K562 (cell line): ENCODE measurements around the gene ODAD4. TPM values are rescaled to one million over a fixed set of nuclear protein-coding genes. Genes with fewer than 3 reads are reported as not detected.

Experiments
- ARID2 ChIP-seq: fragments of 450-650 bp; IDR thresholded peaks from 2 replicates; pipeline ENCODE4 v1.6.1; 2017; ENCODE audit warnings: antibody characterized with exemption, mild to moderate bottlenecking
- E2F6 ChIP-seq, 2 experiments: IDR thresholded peaks; 2 replicates each; pipeline ENCODE4 v1.6.1; 2011; ENCODE audit warnings: borderline replicate concordance in 1 of 2, control low read depth in 1 of 2, low read depth in 1 of 2, low read length in 1 of 2, mild to moderate bottlenecking in 1 of 2, mixed read lengths in 1 of 2, moderate library complexity in 1 of 2; ENCODE audit not compliant: insufficient read depth in 1 of 2, insufficient read length in 1 of 2, poor library complexity in 1 of 2, severe bottlenecking in 1 of 2; ENCODE audit errors: extremely low read depth in 1 of 2
- ETV5 ChIP-seq: sonication (generic); formaldehyde crosslinking; IDR thresholded peaks from 2 replicates; pipeline ENCODE4 v1.4.0; 2020; ENCODE audit warnings: low read depth, mild to moderate bottlenecking, missing genetic modification reagents
- GABPA ChIP-seq: fragments of 200-800 bp; sonication (Bioruptor generic); conservative IDR thresholded peaks from 2 replicates; pipeline ENCODE4 v1.6.1; 2016; ENCODE audit warnings: low read depth, missing genetic modification characterization, missing compliant biosample characterization
- HMGXB4 ChIP-seq: sonication (generic); formaldehyde crosslinking; IDR thresholded peaks from 2 replicates; pipeline ENCODE4 v1.8.1; 2023; ENCODE audit warnings: mild to moderate bottlenecking, missing genetic modification reagents
- NR1H2 ChIP-seq: sonication (generic); formaldehyde crosslinking; IDR thresholded peaks from 2 replicates; pipeline ENCODE4 v1.4.0; 2020; ENCODE audit warnings: mild to moderate bottlenecking, missing genetic modification reagents
- POLR2AphosphoS5 ChIP-seq: IDR thresholded peaks from 2 replicates; pipeline ENCODE4 v1.6.1; 2011; ENCODE audit warnings: mild to moderate bottlenecking, low read depth, low read length, moderate library complexity; ENCODE audit not compliant: control insufficient read depth, insufficient read depth
- RBM22 ChIP-seq: fragments of 200-400 bp; formaldehyde crosslinking; IDR thresholded peaks from 2 replicates; pipeline ENCODE4 v1.6.1; 2018; ENCODE audit warnings: low read length, low read depth; ENCODE audit not compliant: poor library complexity, severe bottlenecking
- RCOR1 ChIP-seq, 2 experiments: IDR thresholded peaks; 2 replicates each; pipeline ENCODE4 v1.6.1; 2012; ENCODE audit warnings: low read depth in 2 of 2, low read length in 2 of 2, borderline replicate concordance in 1 of 2, improper control_type of control experiment in 1 of 2
- RERE ChIP-seq: sonication (generic); formaldehyde crosslinking; IDR thresholded peaks from 2 replicates; pipeline ENCODE4 v1.8.0; 2023; ENCODE audit warnings: missing genetic modification reagents, mild to moderate bottlenecking, borderline replicate concordance
- SAFB ChIP-seq: fragments of 200-400 bp; formaldehyde crosslinking; IDR thresholded peaks from 2 replicates; pipeline ENCODE4 v1.6.1; 2017; ENCODE audit warnings: low read depth, low read length, borderline replicate concordance
- SAP30 ChIP-seq: fragments of 200-600 bp; sonication (generic); IDR thresholded peaks from 2 replicates; pipeline ENCODE4 v1.6.1; 2012; ENCODE audit warnings: borderline replicate concordance, low read depth, mild to moderate bottlenecking, moderate library complexity, low read length, control low read depth, inconsistent platforms; ENCODE audit not compliant: insufficient read depth, poor library complexity, severe bottlenecking
- SRSF3 ChIP-seq: fragments of 200-400 bp; formaldehyde crosslinking; IDR thresholded peaks from 2 replicates; pipeline ENCODE4 v1.6.1; 2016; ENCODE audit warnings: mild to moderate bottlenecking, low read length, moderate library complexity; ENCODE audit not compliant: insufficient read depth
- ZBTB2 ChIP-seq: fragments of 450-650 bp; IDR thresholded peaks from 2 replicates; pipeline ENCODE4 v1.6.1; 2016; ENCODE audit warnings: antibody characterized with exemption
- polyA plus RNA-seq, 8 experiments: library from polyadenylated mRNA; depleted of rRNA in 4 of 8; stranded (reverse) in 5 of 8; unstranded in 3 of 8; fragments of >200 nt; fragmentation: Nextera tagmentation in 2 of 8; fragmentation: Illumina TruSeq in 1 of 8; extraction: Ambion mirVana in 2 of 8; extraction: Trizol in 1 of 8; gene quantifications; 2 replicates each; pipeline versions ENCODE4 v1.2.1 to v1.2.3, GENCODE V29; 2011 to 2014; ENCODE audit warnings: inconsistent platforms in 1 of 8, missing spikeins in 1 of 8
- total RNA-seq, 7 experiments: library from RNA; depleted of rRNA in 6 of 7; stranded (reverse); fragments of >200 nt in 6 of 7; fragmentation: Illumina TruSeq in 2 of 7; extraction: Trizol in 2 of 7; gene quantifications; 2 replicates each; pipeline versions ENCODE4 v1.2.1 to v1.2.3, GENCODE V29; 2011 to 2021; ENCODE audit warnings: low replicate concordance in 1 of 7

Gene ODAD4
- total and polyA plus RNA-seq, 9 of the 15 experiments (the other 6 are each of a cell fraction or from before 2014, with no cell fraction given), result 0.09 to 0.98 (median 0.51) TPM

- 0 out of 2 replicates have a peak, but pooled peaks have one; percentile 51 for TF ChIP-seq HMGXB4
- peak; percentile 29 for TF ChIP-seq RBM22
- TF ChIP-seq E2F6 (IDR thresholded peaks at IDR 0.05; ENCODE audit: borderline replicate concordance in 1 of 2, extremely low read depth in 1 of 2, insufficient read depth in 1 of 2, insufficient read length in 1 of 2, low read depth in 1 of 2, low read length in 1 of 2, poor library complexity in 1 of 2, severe bottlenecking in 1 of 2), result peak in 1 of 2 experiments; percentile 13
- no peak for TF ChIP-seq RCOR1 (IDR thresholded peaks at IDR 0.05; ENCODE audit: borderline replicate concordance in 1 of 2, low read depth in 2 of 2, low read length in 2 of 2)
- 0 out of 2 replicates have a peak, but pooled peaks have one; percentile 44 for TF ChIP-seq NR1H2 (CRISPR knock-in tag)
- TF ChIP-seq SRSF3, result no peak
- TF ChIP-seq RERE, result no peak
- 0 out of 2 replicates have a peak, but pooled peaks have one; percentile 15 for TF ChIP-seq ZBTB2
- TF ChIP-seq POLR2AphosphoS5, result peak; percentile 52
- TF ChIP-seq ETV5 (CRISPR knock-in tag), result peak; percentile 21; the same call in 1 of the 2 replicates
- no peak for TF ChIP-seq ARID2
- TF ChIP-seq GABPA (tag), result peak; percentile 62
- TF ChIP-seq SAFB, result peak; percentile 20; the same call in 1 of the 2 replicates
- TF ChIP-seq SAP30, result peak; percentile 85
These were observed 11.9 kb upstream of the ODAD4 start, which contains the start of gene ACLY (continued) for GRCh38 chr17:41918314-41919164.
